Superior temporal gyrus (tissue), 1 donor: ENCODE measurements around the gene HLA-C.
"Not testable (repeated sequence)": the region's sequence is repeated elsewhere in the genome, so short reads cannot be mapped to it uniquely, and the experiment has no call there.

Experiments used
- DNase-seq: peaks from one replicate; pipeline ENCODE4 v3.0.0-alpha.2; 2016; ENCODE audit errors: extremely low spot score

The HLA-C gene

DNA sequence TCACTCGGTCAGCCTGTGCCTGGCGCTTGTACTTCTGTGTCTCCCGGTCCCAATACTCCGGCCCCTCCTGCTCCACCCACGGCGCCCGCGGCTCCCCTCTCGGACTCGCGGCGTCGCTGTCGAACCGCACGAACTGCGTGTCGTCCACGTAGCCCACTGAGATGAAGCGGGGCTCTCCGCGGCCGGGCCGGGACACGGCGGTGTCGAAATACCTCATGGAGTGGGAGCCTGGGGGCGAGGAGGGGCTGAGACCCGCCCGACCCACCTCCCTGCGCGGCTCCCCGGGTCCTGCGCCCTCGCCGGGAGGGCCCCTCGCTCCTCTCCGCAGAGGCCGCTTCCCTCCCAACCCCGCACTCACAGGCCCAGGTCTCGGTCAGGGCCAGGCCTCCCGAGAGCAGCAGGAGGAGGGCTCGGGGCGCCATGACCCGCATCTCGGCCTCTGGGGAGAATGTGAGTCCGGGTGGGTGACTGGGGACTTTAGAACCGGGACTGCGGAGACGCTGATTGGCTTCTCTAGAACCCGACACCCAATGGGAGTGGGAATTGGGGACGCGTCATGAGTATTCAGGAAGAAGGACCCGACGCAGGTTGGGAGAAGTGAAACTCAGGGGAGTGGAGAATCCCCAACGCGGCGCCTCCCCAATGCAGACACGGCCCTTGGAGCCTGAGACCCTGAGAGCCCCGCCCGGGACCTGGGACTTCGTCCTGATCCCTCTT is at the start of gene HLA-C:
Gene HLA-C (minus strand): TSS at position 452 of the 717 bp plus-strand sequence. CDS start 21 bp downstream, at position 431.
- peak; percentile 97 for DNase-seq

DNA sequence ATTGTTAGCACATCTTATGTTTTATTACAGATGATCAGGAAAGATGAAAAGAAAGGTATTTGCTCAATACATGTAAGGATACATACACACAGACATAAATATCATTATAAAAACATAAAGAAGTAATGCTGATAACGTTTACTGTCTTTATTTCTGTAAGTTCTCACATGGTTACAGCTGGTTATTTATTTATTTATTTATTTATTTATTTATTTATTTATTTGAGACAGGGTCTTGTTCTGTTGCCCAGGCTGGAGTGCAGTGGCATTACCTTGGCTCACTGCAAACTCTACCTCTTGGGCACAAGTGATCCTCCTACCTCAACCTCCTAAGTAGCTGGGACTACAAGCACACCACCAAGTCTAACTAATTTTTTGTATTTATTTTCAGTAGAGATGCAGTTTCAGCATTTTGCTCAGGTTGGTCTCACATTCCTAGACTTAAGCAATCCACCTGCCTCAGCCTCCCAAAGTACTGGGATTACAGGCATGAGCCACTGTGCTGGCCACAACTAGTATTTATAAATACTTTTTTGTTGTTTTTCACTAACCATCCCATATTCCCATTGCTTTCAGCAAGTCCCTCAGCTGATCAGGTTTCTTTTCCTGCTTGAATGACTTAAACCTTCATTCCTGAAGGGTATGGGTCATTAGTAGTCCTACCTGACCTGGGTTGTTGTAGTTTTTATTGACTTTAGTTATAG is 49.3 kb upstream of the HLA-C start:
- DNase-seq, result no peak

DNA sequence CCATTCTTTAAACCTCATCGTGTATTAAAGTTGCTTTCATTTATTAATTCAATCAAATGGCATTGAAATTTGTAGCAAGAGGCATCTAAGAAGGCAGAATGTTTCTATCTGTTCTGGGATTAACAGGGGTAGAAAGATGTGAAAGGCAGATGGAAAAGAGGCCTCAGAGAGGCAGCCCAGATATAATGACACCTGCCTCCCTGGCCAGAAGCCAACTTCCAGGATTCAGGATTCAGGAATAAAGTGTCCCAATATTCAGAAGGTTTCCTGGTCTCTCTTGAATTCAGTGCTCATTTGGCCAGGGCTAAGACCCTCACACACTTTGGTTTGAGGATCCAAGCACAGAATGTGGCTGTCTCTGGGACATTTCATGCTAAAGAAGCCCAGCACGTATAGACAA is 45.1 kb upstream of the HLA-C start:
- no peak for DNase-seq

DNA sequence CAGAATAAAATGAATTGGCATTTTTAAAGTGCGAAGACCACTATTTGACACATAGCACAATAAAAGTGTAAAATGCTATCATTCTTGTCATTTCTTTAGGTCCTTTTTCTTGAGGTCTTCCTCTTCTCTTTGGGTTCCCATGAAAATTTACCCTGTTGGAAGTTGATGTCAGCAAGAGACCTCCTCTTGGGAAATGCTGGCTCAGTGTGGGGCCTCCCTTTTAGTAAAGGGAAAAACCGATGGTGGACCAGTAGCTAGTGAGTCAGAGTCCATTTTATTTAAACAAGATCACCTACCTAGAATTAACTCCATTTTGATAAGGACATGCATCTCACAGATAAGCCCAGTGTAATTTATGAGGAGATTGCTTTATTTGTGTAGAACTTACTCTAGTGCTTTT is 37.7 kb upstream of the HLA-C start:
- DNase-seq, result no peak

- no peak for DNase-seq
Observed at GRCh38 chr6:31308845-31309175, 36.9 kb upstream of the HLA-C start.

GRCh38 chr6:31308050-31308844 is 36.4 kb upstream of the HLA-C start:
- no peak for DNase-seq

DNA sequence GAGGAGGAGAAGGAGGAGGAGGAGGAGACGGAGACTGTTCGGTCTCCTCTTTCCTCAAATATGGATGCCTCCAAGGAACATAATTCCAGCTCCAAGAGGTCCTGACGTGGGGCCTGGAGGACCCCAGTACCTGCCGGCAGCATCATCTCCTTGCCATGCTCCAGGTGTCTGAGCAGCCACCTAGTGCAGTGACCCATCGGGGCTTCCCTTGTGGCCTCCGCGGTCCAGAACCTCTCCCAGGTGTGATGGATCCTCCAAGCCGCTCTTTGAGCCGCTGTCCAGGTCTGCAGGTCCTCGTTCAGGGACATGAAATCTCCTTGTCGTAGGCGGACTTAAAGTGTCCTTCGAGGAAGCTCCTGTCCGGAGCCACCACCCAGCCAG is 35.8 kb upstream of the HLA-C start:
- DNase-seq, result no peak

DNA sequence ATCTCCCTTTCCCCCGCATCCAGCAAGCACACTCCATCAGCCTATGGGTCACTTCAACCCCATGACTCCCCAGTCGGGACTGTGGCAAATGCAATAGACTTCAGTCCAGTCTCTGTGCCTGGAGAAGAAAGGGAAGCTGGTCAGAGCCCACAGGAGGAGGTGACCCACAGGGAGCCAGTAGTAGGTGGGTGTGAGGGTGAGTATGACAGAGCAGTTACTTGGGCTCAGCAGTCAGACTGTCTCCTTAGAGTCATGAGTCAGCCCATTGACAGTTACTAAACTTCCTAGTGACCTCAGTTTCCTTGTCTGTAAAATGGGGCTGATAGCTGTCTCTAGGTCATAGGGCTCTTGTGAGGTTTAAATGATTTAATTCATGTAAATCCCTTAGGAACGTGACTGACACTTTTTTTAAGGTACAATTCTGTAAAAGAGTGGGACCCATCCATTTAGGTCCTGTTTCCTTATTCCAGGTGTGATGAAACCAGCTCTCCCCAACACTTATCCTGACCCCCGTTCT is 33.9 kb upstream of the HLA-C start:
- no peak for DNase-seq

GRCh38 chr6:31304683-31305082 is 32.8 kb upstream of the HLA-C start:
- DNase-seq, result no peak

DNA sequence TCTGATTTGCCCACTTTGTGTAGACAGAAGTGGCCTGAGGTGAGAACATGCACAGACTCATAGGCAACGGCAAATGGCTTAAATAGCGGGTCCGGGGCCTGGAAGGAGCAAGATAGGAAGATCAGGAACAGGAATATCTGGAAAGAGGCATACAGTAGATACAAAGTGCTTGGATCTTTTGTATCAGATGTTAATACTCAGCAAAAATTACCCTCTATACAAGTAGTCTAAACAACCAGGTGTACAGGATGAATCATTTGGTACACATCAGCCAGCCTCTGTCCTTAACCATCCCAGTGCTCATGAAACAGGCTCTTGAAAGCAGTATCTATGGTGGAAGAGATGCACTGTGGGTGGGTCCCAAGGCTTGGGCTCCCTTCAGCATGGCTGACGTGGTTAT is 28.9 kb upstream of the HLA-C start:
- no peak for DNase-seq

DNA sequence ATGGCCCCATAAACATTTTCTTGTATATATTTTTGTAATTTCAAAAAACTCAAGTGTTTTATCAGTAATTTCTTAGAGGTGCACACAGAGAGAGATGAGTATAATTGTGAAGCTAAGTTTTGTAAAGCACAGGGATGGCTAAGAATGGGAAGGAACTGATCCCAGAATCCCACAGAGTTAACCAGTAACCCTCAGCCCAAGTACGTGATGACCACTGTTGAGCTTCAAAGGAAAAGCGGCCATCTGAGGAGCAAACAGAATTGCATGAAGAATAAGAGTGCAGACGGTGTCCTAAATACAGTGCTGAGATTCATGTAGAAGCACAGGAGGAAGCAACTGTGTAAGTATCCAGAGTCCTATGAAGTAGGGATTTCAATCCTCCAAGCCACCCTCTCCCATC is 28.1 kb upstream of the HLA-C start:
- DNase-seq, result no peak

- DNase-seq, result no peak
Observed at GRCh38 chr6:31299511-31299910, 27.6 kb upstream of the HLA-C start.

DNA sequence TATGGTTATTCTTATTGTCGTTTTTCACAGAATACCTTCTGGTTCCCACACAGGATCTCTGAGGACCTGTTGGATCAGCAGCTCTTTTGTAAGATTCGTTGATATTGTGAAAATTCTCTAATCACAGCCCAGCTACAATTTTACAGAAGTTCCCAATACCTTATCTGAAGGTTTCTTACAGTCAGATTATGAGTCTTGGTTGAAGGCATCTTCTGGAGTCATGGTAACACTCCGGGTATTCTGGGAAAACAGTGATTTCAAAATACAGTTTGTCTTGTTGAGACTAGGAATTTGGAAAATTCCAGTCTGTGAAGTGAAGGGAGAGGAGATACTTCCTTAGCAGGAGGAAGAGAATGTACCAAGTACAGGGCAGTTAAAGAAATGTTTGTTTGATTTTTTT is 22.2 kb upstream of the HLA-C start:
- no peak for DNase-seq

DNA sequence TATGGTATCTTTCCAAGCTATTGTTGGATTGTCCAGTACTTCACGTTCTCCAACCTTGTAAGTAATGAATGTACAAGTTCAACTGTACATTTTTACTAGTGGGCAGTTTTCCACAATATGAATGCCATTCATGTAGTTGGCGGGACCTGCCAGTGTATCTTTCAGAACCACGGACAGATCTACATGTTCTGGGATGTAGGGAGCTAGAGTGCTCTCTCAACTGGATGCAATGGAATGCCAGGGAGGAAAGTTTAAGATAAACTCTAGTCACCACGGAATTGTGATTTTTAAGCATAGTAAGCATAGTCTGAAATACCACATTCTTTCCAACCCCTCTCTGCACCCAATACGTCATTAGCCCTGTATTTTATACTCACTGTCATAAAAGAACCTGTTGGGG is 21.5 kb upstream of the HLA-C start:
- no peak for DNase-seq

GRCh38 chr6:31289788-31290187 is 17.9 kb upstream of the HLA-C start:
- DNase-seq, result no peak

DNA sequence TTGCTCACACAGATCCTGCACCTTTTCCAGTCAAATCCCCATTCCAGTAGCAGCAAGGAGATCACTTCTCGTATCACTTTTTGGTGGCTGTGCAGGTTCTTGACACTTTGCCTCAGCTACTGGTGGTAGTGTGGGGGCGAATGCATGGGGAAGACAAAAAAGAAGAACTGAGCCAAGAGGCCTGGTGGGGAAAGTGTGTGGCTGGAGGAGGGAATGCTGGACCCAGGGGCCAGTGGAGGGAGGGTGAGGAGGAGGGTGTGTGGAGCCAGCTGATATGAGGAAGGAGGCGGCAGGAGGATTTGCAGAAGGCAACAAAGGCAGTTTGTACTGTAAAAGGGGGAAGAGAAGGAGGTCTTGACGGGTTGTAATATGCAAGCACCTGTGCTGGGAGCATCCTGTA is 15.7 kb upstream of the HLA-C start:
- no peak for DNase-seq

GRCh38 chr6:31285982-31286381 is 14.1 kb upstream of the HLA-C start:
- DNase-seq, result no peak

- DNase-seq, result no peak
Observed at GRCh38 chr6:31285486-31285885, 13.6 kb upstream of the HLA-C start.

- not testable (repeated sequence) for DNase-seq
Observed at GRCh38 chr6:31279647-31280046, 7.8 kb upstream of the HLA-C start.

DNA sequence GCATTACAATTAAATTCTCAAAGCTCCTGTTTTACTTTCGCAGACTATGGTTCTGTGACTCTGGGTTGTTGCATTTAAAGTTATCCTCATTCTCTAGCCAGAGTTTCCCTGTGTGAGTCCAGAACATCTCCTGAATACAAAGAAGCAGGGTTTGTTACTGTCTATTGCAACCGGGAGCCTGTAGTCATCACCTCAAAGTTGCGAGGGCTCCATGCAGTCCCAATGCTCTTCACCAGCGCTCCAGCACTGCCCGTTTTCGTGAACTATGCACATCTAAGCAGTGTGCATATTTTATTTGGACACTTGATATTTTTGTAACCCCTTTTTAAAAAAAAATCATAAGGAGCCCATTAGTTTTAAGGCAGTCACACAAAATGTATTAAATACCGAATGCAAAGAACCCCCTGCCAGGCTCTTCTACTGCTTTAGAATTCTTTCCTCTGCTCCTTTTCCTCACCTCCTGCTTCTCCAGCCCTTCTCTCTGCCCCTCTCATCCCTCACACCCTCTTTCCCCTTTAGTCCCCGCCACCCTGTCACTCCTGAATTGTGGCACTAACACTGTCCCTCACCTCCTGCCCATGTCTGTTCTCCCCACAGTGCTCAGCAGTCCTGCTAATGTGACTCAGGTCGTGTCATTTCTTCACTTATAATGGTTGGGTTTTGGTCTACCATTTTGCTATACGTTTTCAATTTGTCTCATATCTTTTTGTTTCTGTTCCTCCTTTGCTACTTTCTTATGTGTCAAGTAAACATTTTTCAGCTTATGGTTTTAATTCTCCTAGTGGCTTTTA is 1.1 kb upstream of the HLA-C start:
- no peak for DNase-seq

DNA sequence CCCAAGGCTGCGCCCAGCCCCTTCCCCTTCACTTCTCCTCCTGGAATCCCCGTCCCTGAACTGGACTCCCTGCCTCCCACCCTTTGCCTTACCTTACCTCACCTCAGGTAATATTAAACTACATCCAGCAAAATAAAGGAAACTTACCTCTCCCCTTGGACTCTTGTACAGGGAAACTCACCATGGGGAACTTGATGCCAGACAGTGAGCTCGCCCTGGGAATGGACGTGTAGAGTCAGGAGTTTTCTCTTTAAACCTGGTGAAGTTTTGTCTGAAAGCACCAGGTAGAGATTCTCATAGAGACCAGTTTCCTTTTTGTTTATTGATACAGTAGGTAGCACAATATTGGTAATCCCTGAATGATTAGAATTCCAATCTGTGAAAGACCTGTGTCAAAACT is 544 bp upstream of the HLA-C start:
- no peak for DNase-seq
